ENCODE measurements around the gene LRRIQ4.

The LRRIQ4 gene

GRCh38 chr3:169811631-169812331 is 889 bp upstream of the LRRIQ4 start (continued):
- TF ChIP-seq ZSCAN30 (tag by site-specific recombination; IDR thresholded peaks at IDR 0.05) (no peak), ZNF777 (tag by site-specific recombination; IDR thresholded peaks at IDR 0.05; ENCODE audit: borderline replicate concordance) (peak; percentile 72; the same call in 1 of the 2 replicates), ZNF221 (tag by site-specific recombination; IDR thresholded peaks at IDR 0.05; ENCODE audit: borderline replicate concordance) (no peak), ZBTB49 (tag by site-specific recombination; IDR thresholded peaks at IDR 0.05; ENCODE audit: low read depth) (no peak), KLF10 (tag by site-specific recombination; IDR thresholded peaks at IDR 0.05) (no peak), ZNF510 (tag by site-specific recombination; IDR thresholded peaks at IDR 0.05; ENCODE audit: insufficient replicate concordance) (no peak), ZNF16 (tag by site-specific recombination; IDR thresholded peaks at IDR 0.05; ENCODE audit: low read depth) (no peak), PATZ1 (tag by site-specific recombination; IDR thresholded peaks at IDR 0.05) (peak; percentile 95), HIC1 (tag by site-specific recombination; IDR thresholded peaks at IDR 0.05) (no peak), ZNF701 (tag by site-specific recombination; IDR thresholded peaks at IDR 0.05) (no peak), ZNF473 (tag by site-specific recombination; IDR thresholded peaks at IDR 0.05) (no peak), ZNF24 (tag by site-specific recombination; IDR thresholded peaks at IDR 0.05) (0 out of 2 replicates have a peak, but pooled peaks have one; percentile 16), KLF17 (tag by site-specific recombination; IDR thresholded peaks at IDR 0.05) (no peak), ZBTB1 (tag by site-specific recombination; IDR thresholded peaks at IDR 0.05) (no peak), PBX3 (CRISPR knock-in tag; IDR thresholded peaks at IDR 0.05) (no peak), ZBTB17 (tag by site-specific recombination; IDR thresholded peaks at IDR 0.05) (peak; percentile 89), ZNF26 (tag by site-specific recombination; IDR thresholded peaks at IDR 0.05) (no peak), BCL11A (tag by site-specific recombination; IDR thresholded peaks at IDR 0.05; ENCODE audit: low read depth) (no peak), ZNF335 (tag by site-specific recombination; conservative IDR thresholded peaks at IDR 0.05) (peak; percentile 43), ZNF23 (tag by site-specific recombination; IDR thresholded peaks at IDR 0.05; ENCODE audit: borderline replicate concordance) (no peak), KLF16 (tag by site-specific recombination; IDR thresholded peaks at IDR 0.05) (no peak), ZNF670 (tag by site-specific recombination; IDR thresholded peaks at IDR 0.05; ENCODE audit: low read depth) (no peak), YY1 (tag by site-specific recombination; IDR thresholded peaks at IDR 0.05) (no peak), ZNF423 (tag by site-specific recombination; IDR thresholded peaks at IDR 0.05) (0 out of 2 replicates have a peak, but pooled peaks have one; percentile 38), ZNF132 (tag by site-specific recombination; IDR thresholded peaks at IDR 0.05; ENCODE audit: borderline replicate concordance) (no peak), KLF8 (tag by site-specific recombination; IDR thresholded peaks at IDR 0.05) (no peak), ZFP3 (tag by site-specific recombination; IDR thresholded peaks at IDR 0.05; ENCODE audit: low read depth) (no peak), YY2 (tag by site-specific recombination; IDR thresholded peaks at IDR 0.05) (no peak), ZNF211 (tag by site-specific recombination; IDR thresholded peaks at IDR 0.05; ENCODE audit: low read depth) (no peak), ZFHX2 (tag by site-specific recombination; conservative IDR thresholded peaks at IDR 0.05) (no peak)

All from HEK293 (cell line).